ENCODE data around the gene RFX6.
"Not testable (repeated sequence)": the region's sequence is repeated elsewhere in the genome, so short reads cannot be mapped to it uniquely, and the experiment has no call there.

The RFX6 gene

GRCh38 chr6:116876635-116877611 lies at the start of gene RFX6:
TSS of gene RFX6 (plus strand) at chr6:116877242. CDS start at chr6:116877276, 34 bp downstream.
- peak in 1 of 2 donors; percentile 37 for ATAC-seq

GRCh38 chr6:116827561-116828240 lies 49.3 kb upstream of the RFX6 start:
- no peak for ATAC-seq

- ATAC-seq = no peak
Observed at GRCh38 chr6:116828983-116829382, 48.1 kb upstream of the RFX6 start, which contains the start of gene GPRC6A. TSS of gene GPRC6A (minus strand) at chr6:116829083. CDS start at chr6:116829013, 70 bp downstream.

GRCh38 chr6:116834526-116834925 lies 42.5 kb upstream of the RFX6 start:
- not testable (repeated sequence) for ATAC-seq

GRCh38 chr6:116836606-116837342 lies 40.3 kb upstream of the RFX6 start:
- ATAC-seq = no peak

- ATAC-seq = peak in 1 of 2 donors; percentile 21
Observed at GRCh38 chr6:116840091-116840490, 37.0 kb upstream of the RFX6 start.

GRCh38 chr6:116842459-116842858 lies 34.6 kb upstream of the RFX6 start:
- ATAC-seq = no peak

GRCh38 chr6:116847227-116847626 lies 29.8 kb upstream of the RFX6 start:
- no peak for ATAC-seq

GRCh38 chr6:116858060-116858459 lies 19.0 kb upstream of the RFX6 start:
- no peak for ATAC-seq

GRCh38 chr6:116859264-116859663 lies 17.8 kb upstream of the RFX6 start:
- ATAC-seq = no peak

- ATAC-seq = no peak
Observed at GRCh38 chr6:116866281-116866871, 10.7 kb upstream of the RFX6 start.

GRCh38 chr6:116872771-116873170 lies 4.3 kb upstream of the RFX6 start:
- ATAC-seq = no peak

- no peak for ATAC-seq
Observed at GRCh38 chr6:116876107-116876506, 935 bp upstream of the RFX6 start.

GRCh38 chr6:116877743-116878142 lies 701 bp downstream of the RFX6 start:
- ATAC-seq = no peak

- ATAC-seq = no peak
Observed at GRCh38 chr6:116881236-116881635, 4.2 kb downstream of the RFX6 start.

- ATAC-seq = no peak
Observed at GRCh38 chr6:116883005-116883404, 6.0 kb downstream of the RFX6 start.

GRCh38 chr6:116884530-116884929 lies 7.5 kb downstream of the RFX6 start:
- no peak for ATAC-seq

GRCh38 chr6:116887168-116887567 lies 10.1 kb downstream of the RFX6 start:
- no peak for ATAC-seq

GRCh38 chr6:116887894-116888293 lies 10.9 kb downstream of the RFX6 start:
- ATAC-seq = no peak

GRCh38 chr6:116888732-116889360 lies 11.8 kb downstream of the RFX6 start:
- ATAC-seq = no peak

- no peak for ATAC-seq
Observed at GRCh38 chr6:116894669-116895068, 17.6 kb downstream of the RFX6 start.

- ATAC-seq = no peak
Observed at GRCh38 chr6:116895935-116896334, 18.9 kb downstream of the RFX6 start.

All from activated CD4-positive, CD25-positive, alpha-beta regulatory T cell treated with anti-CD3 and anti-CD28 coated beads, Interleukin-2, amount 50 U/mL, for 24 hours (primary cell).